ENCODE measurements around the gene H3-3A. TPM values are rescaled to one million over a fixed set of nuclear protein-coding genes. Genes with fewer than 3 reads are reported as not detected.

The H3-3A gene
- total and polyA plus RNA-seq, 12 donors = 216 to 772 (median 421) TPM

GRCh38 chr1:226041419-226041818 lies 21.1 kb upstream of the H3-3A start:
- Histone ChIP-seq H3K27ac (no peak overlapping the region), H3K36me3 (replicated peaks in 1 of 2) (no peaks in the 10 kb centered on the region), H3K9me3 (replicated peaks in 1 of 3) (no peaks in the 10 kb centered on the region), H3K4me3 (no peak overlapping the region), H3K27me3 (no peaks in the 10 kb centered on the region), H3K4me1 (replicated peaks in 1 of 2) (no peaks in the 10 kb centered on the region)
- intact Hi-C loops (cut with DNase I) = no loop called here
- TF ChIP-seq CTCF (IDR thresholded peaks at IDR 0.05) = no peak
- no peak for TF ChIP-seq POLR2A (IDR thresholded peaks at IDR 0.05)
- WGBS, 4 donors = 21 to 33% (median 30%) methylated on average over 1 of the region's 1 CpG
- DNase-seq = no peak

- H3K9me3 ChIP-seq (replicated peaks in 1 of 3) = no peaks in the 10 kb centered on the region
- no peak for DNase-seq
- WGBS, 4 donors = 73 to 83% (median 79%) methylated on average over 4 of the region's 4 CpGs
- TF ChIP-seq CTCF (IDR thresholded peaks at IDR 0.05) (no peak), POLR2A (IDR thresholded peaks at IDR 0.05) (no peak)
- no peaks in the 10 kb centered on the region for H3K27me3 ChIP-seq
- no peaks in the 10 kb centered on the region for H3K36me3 ChIP-seq (replicated peaks in 1 of 2)
- no peak overlapping the region for H3K27ac ChIP-seq
- H3K4me3 ChIP-seq = no peak overlapping the region
- intact Hi-C loops (cut with DNase I) = no loop called here
- no peaks in the 10 kb centered on the region for H3K4me1 ChIP-seq (replicated peaks in 1 of 2)
These were observed 17.9 kb upstream of the H3-3A start for GRCh38 chr1:226044514-226045101.

GRCh38 chr1:226046240-226046639 lies 16.3 kb upstream of the H3-3A start:
- Histone ChIP-seq H3K4me1 (replicated peaks in 1 of 2) (no peaks in the 10 kb centered on the region), H3K27ac (no peak overlapping the region), H3K27me3 (no peaks in the 10 kb centered on the region), H3K4me3 (no peak overlapping the region), H3K9me3 (replicated peaks in 1 of 3) (no peaks in the 10 kb centered on the region), H3K36me3 (replicated peaks in 1 of 2) (no peaks in the 10 kb centered on the region)
- TF ChIP-seq POLR2A (IDR thresholded peaks at IDR 0.05) (no peak), CTCF (IDR thresholded peaks at IDR 0.05) (no peak)
- DNase-seq = peak in 3 of 7 donors; percentile 28 to 56 (median 46)
- intact Hi-C loops (cut with DNase I) = no loop called here
- 67 to 84% (median 73%) methylated on average over 6 of the region's 6 CpGs for WGBS, 4 donors

GRCh38 chr1:226047495-226047894 lies 15.0 kb upstream of the H3-3A start:
- no peak overlapping the region for H3K27ac ChIP-seq
- no peak for DNase-seq
- no peak overlapping the region for H3K4me3 ChIP-seq
- no peaks in the 10 kb centered on the region for H3K9me3 ChIP-seq (replicated peaks in 1 of 3)
- intact Hi-C loops (cut with DNase I) = no loop called here
- no peaks in the 10 kb centered on the region for H3K36me3 ChIP-seq (replicated peaks in 1 of 2)
- no peaks in the 10 kb centered on the region for H3K4me1 ChIP-seq (replicated peaks in 1 of 2)
- TF ChIP-seq POLR2A (IDR thresholded peaks at IDR 0.05) = no peak
- no peak for TF ChIP-seq CTCF (IDR thresholded peaks at IDR 0.05)
- no peaks in the 10 kb centered on the region for H3K27me3 ChIP-seq
- 25 to 61% (median 39%) methylated on average over 1 of the region's 1 CpG for WGBS, 4 donors
